Central memory CD8-positive, alpha-beta T cell (primary cell): ENCODE results near the gene CRTC2.
A peak's percentile ranks its signal among the peaks of the same experiment; 100 is the strongest.

ENCODE experiments used
- ATAC-seq: fragments of 150-1000 bp; cut with Tn5 transposase; replicated peaks from 2 replicates; pipeline ENCODE4 v1.10.0; 2022; ENCODE audit warnings: mild to moderate bottlenecking, moderate FRiP score, moderate number of reproducible peaks; ENCODE audit not compliant: poor library complexity, severe bottlenecking; ENCODE audit errors: extremely low read depth
- DNase-seq, 2 donors: peaks; one replicate each; pipeline ENCODE4 v3.0.0; 2021; ENCODE audit warnings: low spot score in 2 of 2
- H3K27ac Mint-ChIP-seq: one replicate; pipeline ENCODE4 v1.8.0; 2022; ENCODE audit warnings: low read depth, mild to moderate bottlenecking, moderate library complexity, mixed read lengths
- H3K27me3 Mint-ChIP-seq: one replicate; pipeline ENCODE4 v1.8.0; 2022; ENCODE audit warnings: mixed read lengths
- H3K36me3 Mint-ChIP-seq: one replicate; pipeline ENCODE4 v1.8.0; 2022; ENCODE audit warnings: mild to moderate bottlenecking, moderate library complexity, mixed read lengths; ENCODE audit not compliant: insufficient read depth
- H3K4me1 Mint-ChIP-seq: one replicate; pipeline ENCODE4 v1.8.0; 2022; ENCODE audit warnings: mixed read lengths
- H3K4me3 Mint-ChIP-seq: one replicate; pipeline ENCODE4 v1.8.0; 2022; ENCODE audit warnings: mild to moderate bottlenecking, moderate library complexity, mixed read lengths
- H3K9me3 Mint-ChIP-seq: one replicate; pipeline ENCODE4 v1.8.0; 2022; ENCODE audit warnings: mixed read lengths

CRTC2 gene

GRCh38 chr1:153939476-153939875, 18.9 kb downstream of the CRTC2 start:
- DNase-seq (no peak), ATAC-seq (no peak)
- H3K9me3 Mint-ChIP-seq, result no peaks in the 10 kb centered on the region
- no peak overlapping the region for H3K27ac Mint-ChIP-seq
- peaks cover 58% of the 10 kb centered on the region for H3K36me3 Mint-ChIP-seq
- H3K4me3 Mint-ChIP-seq, result no peak overlapping the region
- H3K4me1 Mint-ChIP-seq, result peaks cover 38% of the 10 kb centered on the region
- no peaks in the 10 kb centered on the region for H3K27me3 Mint-ChIP-seq

GRCh38 chr1:153938996-153939395, 19.4 kb downstream of the CRTC2 start:
- Mint-ChIP-seq H3K27ac (no peak overlapping the region), H3K4me3 (no peak overlapping the region), H3K36me3 (peaks cover 60% of the 10 kb centered on the region)

GRCh38 chr1:153937331-153937730, 21.1 kb downstream of the CRTC2 start:
- no peaks in the 10 kb centered on the region for H3K9me3 Mint-ChIP-seq
- no peaks in the 10 kb centered on the region for H3K27me3 Mint-ChIP-seq
- no peak overlapping the region for H3K27ac Mint-ChIP-seq
- ATAC-seq, result no peak
- H3K4me1 Mint-ChIP-seq, result peaks cover 18% of the 10 kb centered on the region
- no peak for DNase-seq
- no peak overlapping the region for H3K4me3 Mint-ChIP-seq
- H3K36me3 Mint-ChIP-seq, result peaks cover 56% of the 10 kb centered on the region

More at GRCh38 chr1:153938996-153939395, 19.4 kb downstream of the CRTC2 start:
- no peak for ATAC-seq
- Mint-ChIP-seq H3K27me3 (no peaks in the 10 kb centered on the region), H3K9me3 (no peaks in the 10 kb centered on the region), H3K4me1 (peaks cover 34% of the 10 kb centered on the region)
- no peak for DNase-seq

- H3K36me3 Mint-ChIP-seq, result peaks cover 61% of the 10 kb centered on the region
- H3K27ac Mint-ChIP-seq, result no peak overlapping the region
- H3K27me3 Mint-ChIP-seq, result no peaks in the 10 kb centered on the region
- H3K4me1 Mint-ChIP-seq, result peaks cover 15% of the 10 kb centered on the region
- ATAC-seq, result no peak
- no peaks in the 10 kb centered on the region for H3K9me3 Mint-ChIP-seq
- DNase-seq, result no peak
- H3K4me3 Mint-ChIP-seq, result no peak overlapping the region
Observed at GRCh38 chr1:153936011-153936802, 22.2 kb downstream of the CRTC2 start.

GRCh38 chr1:153934746-153935145, 23.7 kb downstream of the CRTC2 start:
- H3K27ac Mint-ChIP-seq, result peak overlapping the region; percentile 44
- peaks cover 54% of the 10 kb centered on the region for H3K36me3 Mint-ChIP-seq
- no peak overlapping the region for H3K4me3 Mint-ChIP-seq
- no peak for ATAC-seq
- H3K27me3 Mint-ChIP-seq, result no peaks in the 10 kb centered on the region
- no peaks in the 10 kb centered on the region for H3K9me3 Mint-ChIP-seq
- H3K4me1 Mint-ChIP-seq, result peaks cover 5% of the 10 kb centered on the region
- no peak for DNase-seq

- Mint-ChIP-seq H3K27ac (no peak overlapping the region), H3K27me3 (no peaks in the 10 kb centered on the region), H3K4me3 (no peak overlapping the region), H3K4me1 (peaks cover 8% of the 10 kb centered on the region), H3K9me3 (no peaks in the 10 kb centered on the region), H3K36me3 (peaks cover 49% of the 10 kb centered on the region)
- ATAC-seq, result no peak
- DNase-seq, result no peak
Observed at GRCh38 chr1:153933955-153934354, 24.5 kb downstream of the CRTC2 start.

GRCh38 chr1:153933430-153933829, 25.0 kb downstream of the CRTC2 start:
- no peak overlapping the region for H3K27ac Mint-ChIP-seq
- peaks cover 47% of the 10 kb centered on the region for H3K36me3 Mint-ChIP-seq
- peaks cover 13% of the 10 kb centered on the region for H3K4me1 Mint-ChIP-seq
- H3K27me3 Mint-ChIP-seq, result no peaks in the 10 kb centered on the region
- ATAC-seq (no peak), DNase-seq (no peak)
- H3K4me3 Mint-ChIP-seq, result no peak overlapping the region
- H3K9me3 Mint-ChIP-seq, result no peaks in the 10 kb centered on the region

- no peak overlapping the region for H3K27ac Mint-ChIP-seq
- no peaks in the 10 kb centered on the region for H3K9me3 Mint-ChIP-seq
- no peak for ATAC-seq
- no peaks in the 10 kb centered on the region for H3K27me3 Mint-ChIP-seq
- no peak overlapping the region for H3K4me3 Mint-ChIP-seq
- H3K4me1 Mint-ChIP-seq, result peaks cover 14% of the 10 kb centered on the region
- DNase-seq, result no peak
- peaks cover 38% of the 10 kb centered on the region for H3K36me3 Mint-ChIP-seq
Observed at GRCh38 chr1:153932156-153933131, 26.0 kb downstream of the CRTC2 start.

- H3K4me3 Mint-ChIP-seq, result no peak overlapping the region
- H3K27ac Mint-ChIP-seq, result peak overlapping the region; percentile 38
- H3K36me3 Mint-ChIP-seq, result peaks cover 24% of the 10 kb centered on the region
- H3K9me3 Mint-ChIP-seq, result no peaks in the 10 kb centered on the region
- ATAC-seq, result no peak
- no peak for DNase-seq
- peaks cover 14% of the 10 kb centered on the region for H3K4me1 Mint-ChIP-seq
- H3K27me3 Mint-ChIP-seq, result no peaks in the 10 kb centered on the region
Observed at GRCh38 chr1:153929981-153930948, 28.1 kb downstream of the CRTC2 start.

- H3K4me3 Mint-ChIP-seq, result no peak overlapping the region
- ATAC-seq, result no peak
- H3K36me3 Mint-ChIP-seq, result peaks cover 18% of the 10 kb centered on the region
- H3K27ac Mint-ChIP-seq, result no peak overlapping the region
- H3K27me3 Mint-ChIP-seq, result no peaks in the 10 kb centered on the region
- peaks cover 14% of the 10 kb centered on the region for H3K4me1 Mint-ChIP-seq
- no peaks in the 10 kb centered on the region for H3K9me3 Mint-ChIP-seq
- DNase-seq, result no peak
Observed at GRCh38 chr1:153929426-153929825, 29.0 kb downstream of the CRTC2 start.

- no peak for DNase-seq
- H3K4me1 Mint-ChIP-seq, result peaks cover 16% of the 10 kb centered on the region
- no peak overlapping the region for H3K4me3 Mint-ChIP-seq
- no peak for ATAC-seq
- H3K27me3 Mint-ChIP-seq, result no peaks in the 10 kb centered on the region
- H3K9me3 Mint-ChIP-seq, result no peaks in the 10 kb centered on the region
- H3K36me3 Mint-ChIP-seq, result peaks cover 13% of the 10 kb centered on the region
- no peak overlapping the region for H3K27ac Mint-ChIP-seq
Observed at GRCh38 chr1:153928791-153929341, 29.5 kb downstream of the CRTC2 start.

- H3K36me3 Mint-ChIP-seq, result peaks cover 13% of the 10 kb centered on the region
- no peaks in the 10 kb centered on the region for H3K27me3 Mint-ChIP-seq
- DNase-seq, result no peak
- no peak for ATAC-seq
- H3K9me3 Mint-ChIP-seq, result no peaks in the 10 kb centered on the region
- H3K4me1 Mint-ChIP-seq, result peaks cover 22% of the 10 kb centered on the region
- H3K27ac Mint-ChIP-seq, result peak overlapping the region; percentile 70
- H3K4me3 Mint-ChIP-seq, result no peak overlapping the region
Observed at GRCh38 chr1:153928245-153928644, 30.2 kb downstream of the CRTC2 start.
